Muscle of back (tissue), 13 donors: ENCODE data around the gene GIPC2. TPM values are rescaled to one million over a fixed set of nuclear protein-coding genes. Genes with fewer than 3 reads are reported as not detected.
"Not testable (repeated sequence)": the region's sequence is repeated elsewhere in the genome, so short reads cannot be mapped to it uniquely, and the experiment has no call there.

Source experiments
- DNase-seq, 3 donors: peaks; one replicate each; pipeline versions ENCODE4 v3.0.0 to v3.0.0-alpha.2; 2013
- long read RNA-seq, 9 donors: transcript quantifications; one replicate each; lab custom pipeline, GENCODE V29; 2026
- polyA plus RNA-seq, 10 donors: library from polyadenylated mRNA; unstranded; fragments of 120-200 nt; gene quantifications; one replicate each; pipeline ENCODE4 v1.2.1, GENCODE V29; 2013; ENCODE audit not compliant: insufficient read length in 10 of 10

GIPC2 gene, protein sequence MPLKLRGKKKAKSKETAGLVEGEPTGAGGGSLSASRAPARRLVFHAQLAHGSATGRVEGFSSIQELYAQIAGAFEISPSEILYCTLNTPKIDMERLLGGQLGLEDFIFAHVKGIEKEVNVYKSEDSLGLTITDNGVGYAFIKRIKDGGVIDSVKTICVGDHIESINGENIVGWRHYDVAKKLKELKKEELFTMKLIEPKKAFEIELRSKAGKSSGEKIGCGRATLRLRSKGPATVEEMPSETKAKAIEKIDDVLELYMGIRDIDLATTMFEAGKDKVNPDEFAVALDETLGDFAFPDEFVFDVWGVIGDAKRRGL
- polyA plus RNA-seq, result 1 to 10 TPM in 7 of 10 donors, under 1 TPM in 3; 0.85 to 2.2 (median 1.3) TPM
- long read RNA-seq, donor 1, result 0 reads
- long read RNA-seq, donor 2, partial matches to known transcripts, result 0 of 1 reads
- long read RNA-seq, donor 2, other reads (novel, unspliced or antisense), result 0 of 1 reads
- long read RNA-seq, donor 3, result 0 reads
- long read RNA-seq, donor 4, result 0 reads
- long read RNA-seq, donor 5, result 0 reads
- long read RNA-seq, donor 6, partial matches to known transcripts, result 0 of 1 reads
- long read RNA-seq, donor 6, other reads (novel, unspliced or antisense), result 0 of 1 reads
- long read RNA-seq, donor 7, result 0 reads
- long read RNA-seq, donor 8, result 0 reads
- long read RNA-seq, donor 9, result 0 reads

DNA sequence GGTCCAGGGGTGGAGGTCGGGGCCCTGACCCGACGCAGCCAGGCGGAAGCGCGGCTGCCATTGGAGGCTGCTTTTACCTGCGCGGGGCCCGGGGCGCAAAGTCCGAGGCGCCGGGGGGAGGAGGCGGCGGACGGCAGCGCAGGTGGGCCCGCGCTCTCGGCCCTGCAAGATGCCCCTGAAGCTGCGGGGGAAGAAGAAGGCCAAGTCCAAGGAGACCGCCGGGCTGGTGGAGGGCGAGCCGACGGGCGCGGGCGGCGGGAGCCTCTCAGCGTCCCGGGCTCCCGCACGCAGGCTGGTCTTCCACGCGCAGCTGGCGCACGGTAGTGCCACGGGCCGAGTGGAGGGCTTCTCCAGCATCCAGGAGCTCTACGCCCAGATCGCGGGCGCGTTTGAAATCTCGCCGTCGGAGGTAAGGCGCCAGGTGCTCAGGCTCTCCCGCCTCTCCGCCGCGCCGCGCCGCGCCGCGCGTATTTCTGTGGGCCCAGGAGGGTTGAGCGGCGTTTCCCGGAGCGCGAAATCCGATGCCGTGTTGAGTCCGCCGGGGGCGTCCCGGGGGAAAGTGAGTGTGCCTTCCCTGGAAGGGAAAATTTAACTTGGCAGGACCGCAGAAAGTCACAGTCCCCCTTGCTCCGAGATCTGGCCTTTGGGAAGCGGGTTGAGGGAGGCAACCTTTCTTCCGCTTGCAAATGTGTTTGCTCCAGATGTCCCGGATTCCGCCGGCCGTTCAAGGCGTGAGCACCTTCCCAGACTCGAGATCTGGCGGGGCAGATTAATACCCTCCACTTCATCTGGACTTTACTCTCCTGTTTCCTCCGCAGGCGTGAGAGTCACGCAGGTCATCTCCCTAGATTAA lies at the start of gene GIPC2:
Gene GIPC2, plus strand, starts transcription at position 41 of the 853 bp plus-strand sequence. Its CDS starts 129 bp downstream, at position 170.
- peak in 2 of 3 donors; percentile 30 to 70 for DNase-seq

DNA sequence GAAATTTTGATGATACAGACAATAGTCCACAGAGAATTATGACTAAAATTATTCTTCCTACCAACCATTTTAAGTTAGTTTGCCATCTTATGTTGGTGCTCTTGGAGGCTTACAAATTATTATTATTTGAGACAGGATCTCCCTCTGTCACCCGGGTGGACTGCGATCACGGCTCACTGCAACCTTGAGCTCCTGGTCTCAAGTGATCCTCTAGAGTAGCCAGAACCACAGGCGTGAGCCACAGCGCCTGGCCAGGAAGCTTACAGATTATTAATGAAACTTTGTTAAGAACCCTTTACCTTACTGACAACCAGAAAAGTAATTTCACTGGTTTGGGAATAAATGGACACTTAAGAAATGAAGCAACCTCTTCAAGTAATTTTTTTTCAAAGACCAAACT lies 49.0 kb upstream of the GIPC2 start:
- DNase-seq, result no peak

DNA sequence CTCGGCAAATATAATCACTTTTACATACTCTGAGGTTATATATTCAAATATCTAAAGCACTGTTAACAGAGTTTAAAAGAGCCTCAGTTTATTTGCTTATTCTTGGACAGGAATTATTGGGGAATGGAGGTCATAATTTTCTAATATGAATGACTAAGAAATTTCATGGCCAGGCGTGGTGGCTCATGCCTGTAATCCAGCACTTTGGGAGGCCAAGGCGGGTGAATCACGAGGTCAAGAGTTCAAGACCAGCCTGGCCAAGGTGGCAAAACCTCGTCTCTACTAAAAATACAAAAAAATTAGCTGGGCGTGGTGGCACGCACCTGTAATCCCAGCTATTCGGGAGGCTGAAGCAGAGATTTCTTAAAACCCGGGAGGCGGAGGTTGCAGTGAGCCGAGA lies 45.2 kb upstream of the GIPC2 start:
- not testable (repeated sequence) for DNase-seq

DNA sequence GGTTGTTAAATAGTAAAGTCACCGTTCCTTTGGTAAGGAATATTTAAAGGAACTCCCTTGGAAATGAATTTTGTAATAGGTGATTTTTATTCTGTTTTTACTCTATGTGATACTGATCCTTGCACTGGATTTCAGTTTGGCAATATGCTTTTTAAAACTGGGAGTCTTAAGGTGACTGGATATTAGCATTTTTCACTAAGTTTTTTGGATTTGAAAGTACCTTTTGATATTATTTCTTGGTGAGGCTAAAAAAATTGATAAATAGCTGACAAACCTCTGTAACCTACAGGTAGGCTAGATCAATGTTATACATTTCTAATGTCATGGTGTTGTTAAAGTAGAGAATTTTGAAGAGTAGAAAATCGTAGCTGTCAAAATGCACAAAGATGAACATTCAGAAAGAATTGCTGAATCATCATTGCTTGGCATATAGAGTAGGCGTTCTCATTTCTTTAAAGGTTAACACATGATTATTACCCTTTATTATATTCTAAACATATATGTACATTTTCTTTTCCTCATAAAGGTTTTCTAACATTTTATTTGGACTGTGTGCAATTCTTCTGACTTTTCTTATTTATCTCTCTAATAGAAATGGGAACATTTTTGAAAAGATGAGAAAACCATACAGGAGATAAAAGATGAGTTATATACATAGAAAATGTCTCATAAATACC lies 42.6 kb upstream of the GIPC2 start:
- no peak for DNase-seq

DNA sequence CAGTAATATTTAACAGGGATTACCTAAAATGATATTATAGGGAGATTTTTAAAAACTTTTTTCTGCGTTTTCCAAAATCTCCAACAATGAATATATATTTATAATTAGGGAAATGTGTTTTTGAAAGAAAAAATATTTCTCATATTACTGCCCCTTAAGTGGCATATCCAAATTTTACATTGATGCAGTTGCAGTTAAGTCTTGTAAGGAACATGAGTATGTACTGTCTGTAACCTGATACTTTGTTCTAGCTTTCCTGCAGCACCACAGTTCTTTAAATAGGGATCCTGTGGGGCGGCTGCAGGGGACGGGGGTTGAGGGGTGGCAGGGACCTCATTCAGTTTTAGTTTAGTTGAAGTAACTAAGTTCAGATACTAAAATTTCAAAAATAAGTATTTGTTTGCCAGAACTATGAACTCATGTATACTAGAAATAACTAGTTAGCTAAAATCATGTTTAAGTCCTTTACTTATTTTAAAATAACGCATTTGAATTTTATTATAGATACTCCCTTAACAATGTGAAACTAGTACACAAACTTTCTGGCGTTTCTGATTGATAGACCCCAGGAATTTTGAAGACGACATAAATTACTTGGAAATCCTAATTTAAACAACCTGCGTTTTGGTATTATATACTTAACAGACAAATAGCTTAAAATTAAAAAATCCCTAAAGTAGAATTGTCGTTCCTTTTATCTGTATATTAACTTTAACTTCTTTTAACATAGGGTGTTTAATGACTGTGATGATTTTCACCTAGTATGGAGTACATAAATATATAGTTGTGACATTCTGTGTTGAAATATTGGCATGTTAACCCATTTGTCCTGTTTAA lies 41.7 kb upstream of the GIPC2 start:
- peak; percentile 76 to 86 (median 84) for DNase-seq

GRCh38 chr1:78004719-78005447 lies 40.9 kb upstream of the GIPC2 start, which contains the start of gene DNAJB4:
TSS of gene DNAJB4 (plus strand) at chr1:78004939. CDS start at chr1:78005111, 172 bp downstream.
- peak; percentile 97 to 99 (median 98) for DNase-seq

DNA sequence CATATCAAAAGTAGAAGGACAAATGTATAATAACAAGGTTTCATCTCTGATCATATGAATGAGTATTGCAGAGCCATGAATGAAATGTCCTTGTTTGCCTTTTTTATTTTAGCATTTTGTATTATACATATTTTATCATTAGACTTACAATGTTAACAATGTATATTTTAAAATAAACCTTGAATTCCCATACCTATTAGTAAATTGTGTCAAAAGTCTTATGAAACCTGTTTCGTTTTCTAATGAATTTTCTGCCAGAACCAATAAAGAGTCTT lies 40.4 kb upstream of the GIPC2 start:
- peak in 2 of 3 donors; percentile 24 to 25 for DNase-seq

- peak; percentile 89 to 93 (median 93) for DNase-seq
Measured at GRCh38 chr1:78005755-78006154, 40.0 kb upstream of the GIPC2 start.

GRCh38 chr1:78006521-78006920 lies 39.2 kb upstream of the GIPC2 start:
- DNase-seq, result peak in 1 of 3 donors; percentile 37

DNA sequence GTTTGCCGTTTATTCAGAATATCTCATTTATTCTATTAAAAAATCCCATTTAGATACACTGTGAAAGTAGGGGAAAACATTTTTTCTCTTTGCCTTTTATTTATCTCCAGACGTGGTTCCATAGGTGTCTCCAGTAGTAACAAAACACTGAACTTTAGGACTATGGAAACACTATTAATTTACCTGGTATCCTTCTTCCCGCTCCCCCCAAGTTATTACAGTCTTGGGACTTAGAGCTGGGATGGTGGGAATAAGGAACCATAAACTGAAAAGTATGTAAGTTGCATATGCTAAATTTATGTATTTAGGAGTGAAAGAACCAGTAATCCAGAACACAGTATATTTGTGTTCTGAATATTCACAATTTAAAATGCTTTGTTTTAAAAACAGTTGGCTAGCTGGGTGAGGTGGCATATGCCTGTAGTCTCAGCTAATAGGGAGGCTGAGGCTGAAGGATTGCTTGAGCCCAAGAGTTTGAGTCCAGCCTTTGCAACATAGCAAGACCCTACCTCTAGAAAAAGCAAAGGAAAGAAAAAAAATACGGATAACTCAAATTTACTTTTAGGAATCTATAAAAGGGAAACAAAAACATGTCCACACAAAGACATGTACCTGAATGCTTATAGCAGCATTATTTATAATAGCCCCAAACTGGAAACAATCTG lies 38.0 kb upstream of the GIPC2 start:
- no peak for DNase-seq

DNA sequence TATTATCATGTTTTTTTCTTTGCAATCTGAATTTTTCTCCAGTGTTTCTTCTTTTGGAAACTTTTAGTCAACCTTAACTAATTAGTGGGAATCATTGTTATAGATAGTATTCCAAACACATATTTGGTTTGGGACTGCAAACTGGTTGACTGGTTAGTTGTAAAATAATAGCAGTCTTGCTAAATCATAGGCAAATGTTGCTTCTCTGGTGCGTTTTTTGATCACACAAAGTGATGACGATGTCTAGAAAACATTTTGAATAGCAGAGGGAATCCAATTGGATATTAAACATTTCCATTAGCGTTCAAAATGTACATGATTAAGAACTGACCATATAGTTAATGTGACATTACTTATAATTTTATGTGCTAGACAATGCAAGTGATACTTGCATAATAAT lies 36.5 kb upstream of the GIPC2 start:
- no peak for DNase-seq

DNA sequence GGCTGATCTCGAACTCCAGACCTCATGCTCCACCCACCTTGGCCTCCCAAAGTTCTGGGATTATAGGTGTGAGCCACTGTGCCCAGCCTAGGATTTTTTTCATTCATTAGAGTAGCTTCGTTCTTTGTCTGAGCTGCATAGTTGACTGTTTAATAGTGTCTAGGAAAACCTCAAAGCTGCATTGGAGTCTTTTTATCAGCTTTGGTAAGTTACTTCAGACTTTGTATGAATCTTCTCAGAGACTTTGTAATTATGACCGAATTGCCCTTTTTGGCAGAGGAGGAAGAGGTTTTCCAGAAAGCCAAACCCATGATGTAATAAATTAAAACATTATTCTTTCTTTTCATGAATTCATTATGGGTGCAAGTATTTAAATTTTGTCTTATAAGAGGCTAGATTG lies 35.9 kb upstream of the GIPC2 start:
- no peak for DNase-seq

- no peak for DNase-seq
Measured at GRCh38 chr1:78011050-78011449, 34.7 kb upstream of the GIPC2 start.

DNA sequence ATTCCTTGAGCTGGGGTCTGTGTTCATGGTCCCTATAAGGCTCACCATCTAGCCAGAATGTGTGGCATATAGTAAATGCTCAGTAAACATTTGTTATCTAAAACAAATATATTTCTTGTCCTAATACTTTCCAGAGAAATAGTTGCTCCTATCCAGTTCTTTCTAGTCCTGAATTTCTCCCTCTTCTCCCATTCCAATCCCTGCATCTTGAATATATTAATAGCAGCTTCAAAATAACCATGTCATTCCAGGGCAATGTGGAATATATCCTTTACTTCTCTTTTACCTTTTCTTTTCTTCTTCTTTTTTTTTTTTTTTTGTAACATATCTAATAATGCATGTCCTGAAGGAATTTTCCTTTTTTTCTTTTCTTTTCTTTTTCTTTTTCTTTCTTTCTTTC lies 30.6 kb upstream of the GIPC2 start:
- no peak for DNase-seq

GRCh38 chr1:78019024-78019423 lies 26.7 kb upstream of the GIPC2 start:
- no peak for DNase-seq

DNA sequence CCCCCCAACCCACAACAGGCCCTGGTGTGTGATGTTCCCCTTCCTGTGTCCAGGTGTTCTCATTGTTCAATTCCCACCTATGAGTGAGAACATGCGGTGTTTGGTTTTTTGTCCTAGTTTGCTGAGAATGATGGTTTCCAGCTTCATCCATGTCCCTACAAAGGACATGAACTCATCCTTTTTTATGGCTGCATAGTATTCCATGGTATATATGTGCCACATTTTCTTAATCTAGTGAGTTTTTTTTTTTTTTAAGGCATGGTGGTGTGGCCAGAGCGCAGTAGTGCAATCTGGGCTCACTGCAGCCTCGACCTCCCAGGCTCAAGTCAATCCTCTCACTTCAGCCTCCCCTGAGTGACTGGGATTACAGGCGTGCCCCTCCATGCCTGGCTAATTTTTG lies 24.6 kb upstream of the GIPC2 start:
- not testable (repeated sequence) for DNase-seq

DNA sequence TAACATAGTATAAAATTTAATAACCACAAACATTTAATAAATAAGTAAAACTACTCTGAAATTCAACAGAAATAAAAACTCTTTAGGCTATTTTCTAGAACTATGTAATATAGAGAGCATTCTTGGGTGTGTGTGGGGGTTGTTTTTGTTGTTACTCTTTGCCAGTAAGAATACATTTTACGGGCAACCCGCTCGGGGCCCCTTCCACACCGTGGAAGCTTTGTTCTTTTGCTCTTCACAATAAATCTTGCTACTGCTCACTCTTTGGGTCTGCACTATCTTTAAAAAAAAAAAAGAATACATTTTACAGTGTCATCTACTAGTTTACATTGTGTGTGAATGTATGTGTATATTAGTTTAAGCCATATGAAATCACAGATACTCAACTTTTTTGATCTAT lies 16.0 kb upstream of the GIPC2 start:
- DNase-seq, result no peak

DNA sequence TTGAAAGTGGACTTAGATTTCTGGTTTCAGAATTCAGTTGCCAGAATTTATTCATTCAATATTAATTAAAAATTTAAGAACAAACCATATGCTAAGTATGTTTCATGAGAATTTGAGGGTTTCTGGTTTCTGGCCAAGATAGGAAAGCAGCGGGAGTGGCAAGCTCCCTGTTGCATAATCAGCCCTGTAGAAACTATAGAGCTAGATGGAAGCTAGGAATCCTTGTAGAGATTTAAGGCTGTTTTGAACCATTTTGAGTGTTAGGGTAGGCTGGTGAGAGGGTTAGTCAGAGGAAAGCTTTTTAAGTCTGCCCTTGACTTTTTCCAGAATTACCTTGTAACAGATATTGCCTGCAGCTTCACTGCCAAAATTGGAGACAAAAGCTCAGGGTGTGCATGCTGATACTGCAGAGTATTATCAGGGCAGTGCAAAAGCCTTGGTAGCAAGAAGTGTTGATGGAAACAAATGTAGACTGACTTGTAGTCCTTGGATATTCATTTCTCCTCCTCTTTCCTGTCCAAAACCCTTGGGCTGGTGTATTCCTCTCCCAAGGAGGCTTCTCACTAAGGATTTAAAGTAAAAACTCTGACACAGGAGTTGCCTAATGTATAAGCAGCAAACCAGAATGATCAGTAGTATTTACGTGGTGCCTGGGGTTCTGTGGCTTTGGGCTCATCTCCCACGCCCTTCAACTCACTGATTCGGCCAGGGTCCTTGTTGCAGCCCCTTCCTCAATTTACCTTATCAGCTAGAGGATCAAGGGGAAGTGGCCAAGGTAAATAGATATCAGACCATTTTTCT lies 12.6 kb upstream of the GIPC2 start:
- no peak for DNase-seq

DNA sequence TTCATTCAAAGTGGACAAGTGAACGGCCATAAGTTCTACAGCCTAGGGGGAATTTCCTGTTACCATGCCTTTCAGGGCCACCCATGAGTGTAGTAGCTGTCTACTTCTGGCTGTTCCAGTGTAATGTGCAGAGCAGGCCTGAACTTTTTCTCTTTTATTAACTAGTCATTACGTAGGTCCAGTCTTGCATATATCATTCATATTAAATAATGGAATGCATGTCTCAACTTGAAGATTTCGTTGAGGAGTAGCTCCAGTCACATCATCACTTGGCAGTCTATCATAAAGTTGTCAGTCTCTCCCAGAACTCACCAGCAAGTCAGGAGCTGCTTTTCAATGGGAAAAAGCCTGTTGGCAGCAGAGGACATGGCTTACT lies 12.0 kb upstream of the GIPC2 start:
- no peak for DNase-seq
